ENCODE results near the gene FOXN3. TPM values are rescaled to one million over a fixed set of nuclear protein-coding genes. Genes with fewer than 3 reads are reported as not detected.

Gene FOXN3
- polyA plus RNA-seq, 1 of the 3 experiments (the other 2 are of a cell fraction): 9.8 TPM

GRCh38 chr14:89368490-89369477, 48.2 kb downstream of the FOXN3 start:
- Histone ChIP-seq H3F3A (replicated peaks; ENCODE audit: insufficient read depth) (no peaks in the 10 kb centered on the region), H3K9ac (no peak overlapping the region), H3K36me3 (replicated peaks in 1 of 2; ENCODE audit: control insufficient read depth in 1 of 2, insufficient read depth in 2 of 2, low read length in 1 of 2) (peaks cover 0 to 2% of the 10 kb centered on the region in 2 experiments), H3K9me2 (no peaks in the 10 kb centered on the region), H2AFZ (ENCODE audit: low read depth) (no peak overlapping the region), H3K79me2 (ENCODE audit: insufficient read depth) (peaks cover 14% of the 10 kb centered on the region), H3K4me1 (ENCODE audit: control insufficient read depth in 1 of 2, insufficient read depth in 2 of 2, low read depth in 1 of 2, low read length in 1 of 2) (peaks cover 18 to 20% of the 10 kb centered on the region in 2 experiments; a peak in 2 of 4 replicates), H3K4me2 (no peak overlapping the region), H3K9me3 (no peaks in the 10 kb centered on the region), H3K27me3 (ENCODE audit: insufficient read depth) (no peaks in the 10 kb centered on the region), H3K4me3 (ENCODE audit: low read depth in 2 of 2, low read length in 1 of 2) (no peak overlapping the region), H3K27ac (ENCODE audit: low read depth in 2 of 2, low read length in 1 of 2) (no peak overlapping the region; a peak in 1 of 4 replicates), H4K20me1 (ENCODE audit: insufficient read depth) (no peaks in the 10 kb centered on the region; the same call in 1 of the 2 replicates)
- POLR2A ChIA-PET: no interaction called here
- no peak for DNase-seq
- CTCF ChIA-PET: interaction anchor here (0.6 to 2.3 kb wide), 5 partner anchors 10 to 365 kb away, joined by 3 to 7 read pairs (median 3); no protein-coding TSS in a partner anchor
- WGBS (ENCODE audit: low lambda C conversion rate): 92% methylated on average over 11 of the region's 12 CpGs
- TF ChIP-seq SIN3A (IDR thresholded peaks at IDR 0.05; ENCODE audit: borderline replicate concordance, low read depth, low read length): no peak
- no peak for TF ChIP-seq USF1 (IDR thresholded peaks at IDR 0.05; ENCODE audit: borderline replicate concordance, low read depth)

- no peak overlapping the region for H3K27ac ChIP-seq (ENCODE audit: low read depth in 2 of 2, low read length in 1 of 2)
- peaks cover 17 to 18% of the 10 kb centered on the region in 2 experiments; a peak in 2 of 4 replicates for H3K4me1 ChIP-seq (ENCODE audit: control insufficient read depth in 1 of 2, insufficient read depth in 2 of 2, low read depth in 1 of 2, low read length in 1 of 2)
- no peaks in the 10 kb centered on the region for H3K9me2 ChIP-seq
- H3K9ac ChIP-seq: no peak overlapping the region
- H3F3A ChIP-seq (replicated peaks; ENCODE audit: insufficient read depth): no peaks in the 10 kb centered on the region
- peaks cover 19% of the 10 kb centered on the region for H3K79me2 ChIP-seq (ENCODE audit: insufficient read depth)
- H4K20me1 ChIP-seq (ENCODE audit: insufficient read depth): no peaks in the 10 kb centered on the region; the same call in 1 of the 2 replicates
- ChIA-PET POLR2A (no interaction called here), CTCF (interaction anchor here (2.3 kb wide), 1 partner anchor 9 kb away, joined by 7 read pairs; no protein-coding TSS in a partner anchor)
- no peak overlapping the region for H2AFZ ChIP-seq (ENCODE audit: low read depth)
- H3K4me3 ChIP-seq (ENCODE audit: low read depth in 2 of 2, low read length in 1 of 2): no peak overlapping the region
- H3K36me3 ChIP-seq (replicated peaks in 1 of 2; ENCODE audit: control insufficient read depth in 1 of 2, insufficient read depth in 2 of 2, low read length in 1 of 2): peaks cover 0 to 2% of the 10 kb centered on the region in 2 experiments
- WGBS (ENCODE audit: low lambda C conversion rate): 70% methylated on average over 8 of the region's 8 CpGs
- H3K4me2 ChIP-seq: no peak overlapping the region
- H3K27me3 ChIP-seq (ENCODE audit: insufficient read depth): no peaks in the 10 kb centered on the region
- DNase-seq: no peak
- H3K9me3 ChIP-seq: no peaks in the 10 kb centered on the region
- TF ChIP-seq USF1 (IDR thresholded peaks at IDR 0.05; ENCODE audit: borderline replicate concordance, low read depth): no peak
- TF ChIP-seq RFX5 (IDR thresholded peaks at IDR 0.05; ENCODE audit: low read length): no peak
- TF ChIP-seq POLR2AphosphoS5 (IDR thresholded peaks at IDR 0.05; ENCODE audit: low read depth, low read length): no peak
- no peak for TF ChIP-seq REST (IDR thresholded peaks at IDR 0.05; ENCODE audit: low read depth, low read length)
- TF ChIP-seq CTCF (IDR thresholded peaks at IDR 0.05): no peak
- TF ChIP-seq USF2 (IDR thresholded peaks at IDR 0.05; ENCODE audit: borderline replicate concordance, low read depth, low read length): no peak
- TF ChIP-seq TEAD4 (IDR thresholded peaks at IDR 0.05; ENCODE audit: borderline replicate concordance, insufficient read depth): no peak
- TF ChIP-seq TCF12 (IDR thresholded peaks at IDR 0.05): no peak
- no peak for TF ChIP-seq MEF2A (IDR thresholded peaks at IDR 0.05; ENCODE audit: borderline replicate concordance, low read depth)
Measured at GRCh38 chr14:89367779-89368120, 49.3 kb downstream of the FOXN3 start.

Data from SK-N-SH (cell line).